Sigmoid colon (tissue), 4 donors: ENCODE results near the gene TRDMT1.

Source experiments
- EP300 ChIP-seq, 4 donors: sonication (generic); formaldehyde crosslinking; IDR thresholded peaks; one replicate each; pipeline ENCODE4 v1.6.1; 2017; ENCODE audit warnings: antibody characterized with exemption in 4 of 4
- POLR2A ChIP-seq, 2 donors: fragments of 450-650 bp; IDR thresholded peaks; one replicate each; pipeline ENCODE4 v1.6.1; 2016; ENCODE audit warnings: antibody characterized with exemption in 2 of 2, mild to moderate bottlenecking in 2 of 2, moderate library complexity in 2 of 2
- POLR2AphosphoS5 ChIP-seq, 4 donors: sonication (generic); formaldehyde crosslinking; IDR thresholded peaks; one replicate each; pipeline ENCODE4 v1.6.1; 2017; ENCODE audit warnings: antibody characterized with exemption in 4 of 4
- TF ChIP-seq, protein P1 (sequence below), 4 experiments: fragments of 450-650 bp in 3 of 4; fragments of 200-600 bp in 1 of 4; IDR thresholded peaks; one replicate each; pipeline ENCODE4 v1.5.1; 2016 to 2019; ENCODE audit warnings: antibody characterized with exemption in 4 of 4, mild to moderate bottlenecking in 3 of 4, moderate library complexity in 2 of 4

DNA sequence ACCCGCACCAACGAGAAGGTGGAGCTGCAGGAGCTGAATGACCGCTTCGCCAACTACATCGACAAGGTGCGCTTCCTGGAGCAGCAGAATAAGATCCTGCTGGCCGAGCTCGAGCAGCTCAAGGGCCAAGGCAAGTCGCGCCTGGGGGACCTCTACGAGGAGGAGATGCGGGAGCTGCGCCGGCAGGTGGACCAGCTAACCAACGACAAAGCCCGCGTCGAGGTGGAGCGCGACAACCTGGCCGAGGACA lies 28.2 kb upstream of the TRDMT1 start:
- TF ChIP-seq, protein P1, sequence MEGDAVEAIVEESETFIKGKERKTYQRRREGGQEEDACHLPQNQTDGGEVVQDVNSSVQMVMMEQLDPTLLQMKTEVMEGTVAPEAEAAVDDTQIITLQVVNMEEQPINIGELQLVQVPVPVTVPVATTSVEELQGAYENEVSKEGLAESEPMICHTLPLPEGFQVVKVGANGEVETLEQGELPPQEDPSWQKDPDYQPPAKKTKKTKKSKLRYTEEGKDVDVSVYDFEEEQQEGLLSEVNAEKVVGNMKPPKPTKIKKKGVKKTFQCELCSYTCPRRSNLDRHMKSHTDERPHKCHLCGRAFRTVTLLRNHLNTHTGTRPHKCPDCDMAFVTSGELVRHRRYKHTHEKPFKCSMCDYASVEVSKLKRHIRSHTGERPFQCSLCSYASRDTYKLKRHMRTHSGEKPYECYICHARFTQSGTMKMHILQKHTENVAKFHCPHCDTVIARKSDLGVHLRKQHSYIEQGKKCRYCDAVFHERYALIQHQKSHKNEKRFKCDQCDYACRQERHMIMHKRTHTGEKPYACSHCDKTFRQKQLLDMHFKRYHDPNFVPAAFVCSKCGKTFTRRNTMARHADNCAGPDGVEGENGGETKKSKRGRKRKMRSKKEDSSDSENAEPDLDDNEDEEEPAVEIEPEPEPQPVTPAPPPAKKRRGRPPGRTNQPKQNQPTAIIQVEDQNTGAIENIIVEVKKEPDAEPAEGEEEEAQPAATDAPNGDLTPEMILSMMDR (IDR thresholded peaks at IDR 0.05), result no peak
- TF ChIP-seq POLR2AphosphoS5 (IDR thresholded peaks at IDR 0.05) (no peak), POLR2A (IDR thresholded peaks at IDR 0.05) (no peak), EP300 (IDR thresholded peaks at IDR 0.05) (no peak)
